Endothelial cell (in vitro differentiated cells): ENCODE measurements around the gene SHROOM3. TPM values are rescaled to one million over a fixed set of nuclear protein-coding genes. Genes with fewer than 3 reads are reported as not detected.

Source experiments
- DNase-seq: peaks from one replicate; pipeline ENCODE4 v3.0.0; 2021; ENCODE audit warnings: low spot score
- H3K27ac Mint-ChIP-seq: one replicate; pipeline ENCODE4 v1.8.0; 2021; ENCODE audit warnings: mixed read lengths, inconsistent platforms; ENCODE audit not compliant: unreplicated experiment
- H3K27me3 Mint-ChIP-seq: one replicate; pipeline ENCODE4 v1.8.0; 2021; ENCODE audit warnings: mild to moderate bottlenecking, moderate library complexity, mixed read lengths, inconsistent platforms; ENCODE audit not compliant: unreplicated experiment
- H3K36me3 Mint-ChIP-seq: one replicate; pipeline ENCODE4 v1.8.0; 2021; ENCODE audit warnings: mild to moderate bottlenecking, low read depth, mixed read lengths, inconsistent platforms; ENCODE audit not compliant: unreplicated experiment
- H3K4me1 Mint-ChIP-seq: one replicate; pipeline ENCODE4 v1.8.0; 2021; ENCODE audit warnings: mild to moderate bottlenecking, mixed read lengths, inconsistent platforms; ENCODE audit not compliant: unreplicated experiment
- H3K4me3 Mint-ChIP-seq: one replicate; pipeline ENCODE4 v1.8.0; 2021; ENCODE audit warnings: mild to moderate bottlenecking, mixed read lengths, inconsistent platforms; ENCODE audit not compliant: unreplicated experiment
- H3K9me3 Mint-ChIP-seq: one replicate; pipeline ENCODE4 v1.8.0; 2021; ENCODE audit warnings: mixed read lengths, inconsistent platforms; ENCODE audit not compliant: unreplicated experiment
- CTCF ChIP-seq: fragments of 200-600 bp; sonication (generic); IDR thresholded peaks from one replicate; pipeline ENCODE4 v1.5.0; 2021; ENCODE audit warnings: antibody characterized with exemption; ENCODE audit not compliant: unreplicated experiment
- total RNA-seq: library from RNA; stranded (reverse); fragmentation: NEBNext Ultra II Directional; extraction: Animal tissue kit (Norgen Biotek cat#: 25700); gene quantifications from one replicate; pipeline ENCODE4 v1.2.1, GENCODE V29; 2021; ENCODE audit not compliant: unreplicated experiment

Gene SHROOM3
- total RNA-seq, 1 donor from 2014 or later, result 7.9 TPM

- H3K4me3 Mint-ChIP-seq, result no peak overlapping the region
- H3K36me3 Mint-ChIP-seq, result no peaks in the 10 kb centered on the region
- no peak for DNase-seq
- H3K27ac Mint-ChIP-seq, result no peak overlapping the region
- no peaks in the 10 kb centered on the region for H3K9me3 Mint-ChIP-seq
- TF ChIP-seq CTCF, result no peak
- H3K27me3 Mint-ChIP-seq, result no peaks in the 10 kb centered on the region
- H3K4me1 Mint-ChIP-seq, result peaks cover 4% of the 10 kb centered on the region
Measured at GRCh38 chr4:76485450-76485849, 50.4 kb downstream of the SHROOM3 start.

GRCh38 chr4:76486588-76487276 is 51.7 kb downstream of the SHROOM3 start:
- Mint-ChIP-seq H3K36me3 (no peaks in the 10 kb centered on the region), H3K27ac (no peak overlapping the region), H3K4me3 (no peak overlapping the region), H3K9me3 (no peaks in the 10 kb centered on the region), H3K4me1 (peaks cover 4% of the 10 kb centered on the region), H3K27me3 (no peaks in the 10 kb centered on the region)
- DNase-seq, result no peak
- TF ChIP-seq CTCF, result no peak

GRCh38 chr4:76487621-76488020 is 52.6 kb downstream of the SHROOM3 start:
- Mint-ChIP-seq H3K36me3 (no peaks in the 10 kb centered on the region), H3K27ac (no peak overlapping the region), H3K27me3 (no peaks in the 10 kb centered on the region), H3K9me3 (no peaks in the 10 kb centered on the region), H3K4me1 (peaks cover 4% of the 10 kb centered on the region), H3K4me3 (no peak overlapping the region)
- DNase-seq, result no peak
- no peak for TF ChIP-seq CTCF

- no peaks in the 10 kb centered on the region for H3K36me3 Mint-ChIP-seq
- no peak for TF ChIP-seq CTCF
- no peak overlapping the region for H3K4me3 Mint-ChIP-seq
- DNase-seq, result no peak
- H3K27ac Mint-ChIP-seq, result no peak overlapping the region
- no peaks in the 10 kb centered on the region for H3K9me3 Mint-ChIP-seq
- peaks cover 4% of the 10 kb centered on the region for H3K4me1 Mint-ChIP-seq
- no peaks in the 10 kb centered on the region for H3K27me3 Mint-ChIP-seq
Measured at GRCh38 chr4:76488455-76488854, 53.4 kb downstream of the SHROOM3 start.

- no peak for DNase-seq
- H3K36me3 Mint-ChIP-seq, result no peaks in the 10 kb centered on the region
- no peak for TF ChIP-seq CTCF
- no peak overlapping the region for H3K4me3 Mint-ChIP-seq
- H3K9me3 Mint-ChIP-seq, result no peaks in the 10 kb centered on the region
- peaks cover 4% of the 10 kb centered on the region for H3K4me1 Mint-ChIP-seq
- no peaks in the 10 kb centered on the region for H3K27me3 Mint-ChIP-seq
- no peak overlapping the region for H3K27ac Mint-ChIP-seq
Measured at GRCh38 chr4:76488888-76489685, 54.1 kb downstream of the SHROOM3 start.
